Lower lobe of right lung (tissue), 2 donors: ENCODE measurements around the gene C15orf62. TPM values are rescaled to one million over a fixed set of nuclear protein-coding genes. Genes with fewer than 3 reads are reported as not detected.

ENCODE experiments used
- ATAC-seq, 2 donors: fragments of 200-7000 bp; cut with Tn5 transposase; one replicate each; pipeline ENCODE4 v1.9.1; 2020 to 2022; ENCODE audit warnings: mild to moderate bottlenecking in 2 of 2, moderate library complexity in 2 of 2
- DNase-seq: peaks from one replicate; pipeline ENCODE4 v3.0.0-alpha.2; 2020
- H3K27ac ChIP-seq: fragments of 200-600 bp; one replicate; pipeline ENCODE4 v1.8.0; 2022
- H3K27me3 ChIP-seq: fragments of 200-600 bp; one replicate; pipeline ENCODE4 v1.8.0; 2022; ENCODE audit warnings: low read depth
- H3K36me3 ChIP-seq: fragments of 200-600 bp; one replicate; pipeline ENCODE4 v1.8.0; 2022; ENCODE audit warnings: mild to moderate bottlenecking
- H3K4me1 ChIP-seq: fragments of 200-600 bp; one replicate; pipeline ENCODE4 v1.8.0; 2022
- H3K4me3 ChIP-seq: fragments of 200-600 bp; one replicate; pipeline ENCODE4 v1.8.0; 2022; ENCODE audit warnings: mild to moderate bottlenecking
- H3K9me3 ChIP-seq: fragments of 200-600 bp; one replicate; pipeline ENCODE4 v1.8.0; 2022
- intact Hi-C: fragments of 100-400 bp; cut with DNase I; formaldehyde crosslinking; loops from one replicate; pipeline ENCODE4 v1.11.0; 2022
- total RNA-seq: library from RNA; stranded (reverse); fragmentation: NEBNext Ultra II Directional; extraction: Animal tissue kit (Norgen Biotek cat#: 25700); gene quantifications from one replicate; pipeline ENCODE4 v1.2.1, GENCODE V29; 2021
- TF ChIP-seq, protein P1 (sequence below): fragments of 200-600 bp; IDR thresholded peaks from one replicate; pipeline ENCODE4 v1.8.0; 2022; ENCODE audit warnings: antibody characterized with exemption, mild to moderate bottlenecking
- donor health status: DM: no; HTN: yes; CAD: no; lungs with severe emphysema.

The C15orf62 gene
- total RNA-seq, 1 donor from 2014 or later, result 2.4 TPM

DNA sequence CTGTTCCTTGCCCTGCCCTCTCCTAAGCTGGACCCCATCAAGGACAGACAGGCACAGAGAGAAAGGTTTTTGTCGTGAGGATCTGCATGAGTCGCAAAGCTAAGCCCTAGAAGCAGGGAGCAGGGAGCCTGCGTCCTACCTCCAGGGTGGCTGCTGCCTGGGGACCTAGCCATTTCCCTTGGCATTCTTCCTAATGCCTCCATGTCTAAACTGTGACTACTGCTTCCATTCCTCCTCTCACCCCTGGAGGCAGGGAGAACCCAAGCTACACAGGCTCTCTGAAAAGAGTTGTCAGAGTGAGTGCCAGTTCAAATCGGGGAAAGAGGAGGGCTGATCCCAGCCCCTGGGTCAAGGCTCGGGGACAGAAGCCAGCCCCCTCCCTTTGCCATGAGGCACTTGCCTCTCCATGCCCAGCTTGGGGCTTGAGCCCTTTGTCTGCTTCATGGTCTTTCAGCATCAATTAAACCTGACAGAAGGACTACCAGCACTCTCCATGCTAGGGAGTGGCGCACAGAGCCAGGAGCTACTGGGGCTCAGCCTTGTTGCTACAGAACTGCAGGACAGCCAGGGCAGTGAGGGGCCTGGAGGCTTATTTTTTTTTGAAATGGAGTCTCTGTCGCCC, 3.5 kb upstream of the C15orf62 start:
- Histone ChIP-seq H3K4me1 (peaks cover 71% of the 10 kb centered on the region), H3K27ac (no peak overlapping the region)
- intact Hi-C loops, result no loop called here

DNA sequence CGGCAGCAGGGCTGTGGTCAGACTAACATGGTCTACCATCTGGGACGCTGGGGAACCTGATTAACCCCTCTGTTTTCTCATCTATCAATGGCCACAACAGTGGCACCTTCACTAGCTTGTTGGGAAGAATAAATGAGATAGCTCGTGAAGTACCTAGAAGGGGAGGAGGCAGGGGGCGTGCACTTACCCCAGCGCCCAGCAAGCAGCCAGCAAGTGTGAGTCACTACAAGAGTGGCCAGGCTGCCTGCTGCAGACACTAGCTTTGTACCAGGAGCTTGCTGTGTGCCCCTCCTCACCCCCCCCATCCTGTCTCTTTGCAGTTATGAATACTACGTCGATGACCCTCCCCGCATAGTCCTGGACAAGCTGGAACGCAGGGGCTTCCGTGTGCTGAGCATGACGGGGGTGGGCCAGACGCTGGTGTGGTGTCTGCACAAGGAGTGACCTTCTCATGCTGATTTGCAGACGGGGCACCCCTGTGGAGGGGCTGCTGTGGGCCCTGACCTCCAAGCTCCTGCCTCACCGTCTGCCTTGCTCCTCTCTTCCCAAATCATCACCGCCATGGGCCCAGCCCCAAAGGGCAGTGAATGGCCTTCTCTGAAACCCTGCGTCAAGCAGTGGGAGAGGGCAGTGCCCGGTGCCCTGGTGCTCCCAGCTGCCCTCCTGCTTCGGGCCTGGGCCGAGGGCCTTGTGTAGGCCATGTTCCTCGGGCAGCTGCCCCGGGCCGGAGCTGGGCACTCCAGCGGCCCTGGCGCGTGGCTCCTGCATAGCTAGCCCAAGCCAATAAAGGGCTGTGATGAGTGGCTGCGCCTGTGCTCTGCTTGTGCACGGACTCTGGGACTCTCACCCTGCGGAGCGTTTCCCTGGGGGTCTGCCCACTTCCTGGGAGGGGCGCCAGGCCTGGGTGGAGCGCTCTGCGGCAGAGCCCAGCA, 2.6 kb upstream of the C15orf62 start:
- Histone ChIP-seq H3K27me3 (no peaks in the 10 kb centered on the region), H3K9me3 (no peaks in the 10 kb centered on the region), H3K4me1 (peaks cover 71% of the 10 kb centered on the region), H3K4me3 (no peak overlapping the region), H3K27ac (no peak overlapping the region), H3K36me3 (peaks cover 49% of the 10 kb centered on the region)
- TF ChIP-seq, protein P1, sequence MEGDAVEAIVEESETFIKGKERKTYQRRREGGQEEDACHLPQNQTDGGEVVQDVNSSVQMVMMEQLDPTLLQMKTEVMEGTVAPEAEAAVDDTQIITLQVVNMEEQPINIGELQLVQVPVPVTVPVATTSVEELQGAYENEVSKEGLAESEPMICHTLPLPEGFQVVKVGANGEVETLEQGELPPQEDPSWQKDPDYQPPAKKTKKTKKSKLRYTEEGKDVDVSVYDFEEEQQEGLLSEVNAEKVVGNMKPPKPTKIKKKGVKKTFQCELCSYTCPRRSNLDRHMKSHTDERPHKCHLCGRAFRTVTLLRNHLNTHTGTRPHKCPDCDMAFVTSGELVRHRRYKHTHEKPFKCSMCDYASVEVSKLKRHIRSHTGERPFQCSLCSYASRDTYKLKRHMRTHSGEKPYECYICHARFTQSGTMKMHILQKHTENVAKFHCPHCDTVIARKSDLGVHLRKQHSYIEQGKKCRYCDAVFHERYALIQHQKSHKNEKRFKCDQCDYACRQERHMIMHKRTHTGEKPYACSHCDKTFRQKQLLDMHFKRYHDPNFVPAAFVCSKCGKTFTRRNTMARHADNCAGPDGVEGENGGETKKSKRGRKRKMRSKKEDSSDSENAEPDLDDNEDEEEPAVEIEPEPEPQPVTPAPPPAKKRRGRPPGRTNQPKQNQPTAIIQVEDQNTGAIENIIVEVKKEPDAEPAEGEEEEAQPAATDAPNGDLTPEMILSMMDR, result no peak
- intact Hi-C loops, result no loop called here
- DNase-seq, result peak; percentile 39
- ATAC-seq, result no peak

More for the DNA sequence above, 3.5 kb upstream of the C15orf62 start:
- Histone ChIP-seq H3K4me3 (no peak overlapping the region), H3K27me3 (no peaks in the 10 kb centered on the region), H3K36me3 (peaks cover 41% of the 10 kb centered on the region), H3K9me3 (no peaks in the 10 kb centered on the region)
- TF ChIP-seq, protein P1, result no peak
- DNase-seq (peak; percentile 31), ATAC-seq (no peak)

DNA sequence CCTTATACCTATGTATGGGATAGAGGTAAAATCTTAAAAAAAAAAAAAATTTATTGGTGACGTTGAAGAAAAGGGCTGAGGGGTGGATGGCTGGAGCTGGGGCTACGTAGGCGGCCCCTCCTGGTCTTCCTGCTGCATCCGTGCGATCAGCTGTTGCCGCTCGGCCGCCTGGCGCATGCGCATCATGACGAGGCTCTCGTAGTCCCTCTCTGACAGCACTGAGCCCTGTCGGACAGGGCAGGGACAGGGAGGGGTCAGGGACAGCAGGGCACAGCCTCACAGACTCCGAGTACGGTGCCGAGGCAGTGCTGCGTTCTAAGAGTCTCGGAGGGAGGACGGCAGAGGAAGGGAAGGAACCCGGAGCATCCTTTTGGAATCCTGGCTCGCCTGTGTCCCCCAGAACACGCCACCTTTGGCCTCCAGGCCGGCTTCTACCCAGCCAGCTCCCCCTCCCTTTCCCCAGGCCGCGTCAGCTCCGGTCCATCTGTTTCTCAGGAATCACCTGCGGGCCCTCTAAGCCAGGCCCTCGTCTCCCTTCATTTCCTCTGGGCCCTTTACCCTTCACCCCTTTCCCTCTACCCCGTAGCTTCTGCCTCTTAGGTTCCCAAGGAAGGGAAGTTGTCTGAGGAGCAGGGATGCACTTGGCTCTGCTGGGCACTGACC, 1.8 kb upstream of the C15orf62 start:
- TF ChIP-seq, protein P1, result no peak
- no peak for ATAC-seq
- Histone ChIP-seq H3K27me3 (no peaks in the 10 kb centered on the region), H3K4me3 (no peak overlapping the region), H3K27ac (peak overlapping the region; percentile 70), H3K9me3 (no peaks in the 10 kb centered on the region), H3K36me3 (peaks cover 57% of the 10 kb centered on the region), H3K4me1 (peaks cover 65% of the 10 kb centered on the region)
- intact Hi-C loops, result no loop called here
- peak; percentile 30 for DNase-seq

DNA sequence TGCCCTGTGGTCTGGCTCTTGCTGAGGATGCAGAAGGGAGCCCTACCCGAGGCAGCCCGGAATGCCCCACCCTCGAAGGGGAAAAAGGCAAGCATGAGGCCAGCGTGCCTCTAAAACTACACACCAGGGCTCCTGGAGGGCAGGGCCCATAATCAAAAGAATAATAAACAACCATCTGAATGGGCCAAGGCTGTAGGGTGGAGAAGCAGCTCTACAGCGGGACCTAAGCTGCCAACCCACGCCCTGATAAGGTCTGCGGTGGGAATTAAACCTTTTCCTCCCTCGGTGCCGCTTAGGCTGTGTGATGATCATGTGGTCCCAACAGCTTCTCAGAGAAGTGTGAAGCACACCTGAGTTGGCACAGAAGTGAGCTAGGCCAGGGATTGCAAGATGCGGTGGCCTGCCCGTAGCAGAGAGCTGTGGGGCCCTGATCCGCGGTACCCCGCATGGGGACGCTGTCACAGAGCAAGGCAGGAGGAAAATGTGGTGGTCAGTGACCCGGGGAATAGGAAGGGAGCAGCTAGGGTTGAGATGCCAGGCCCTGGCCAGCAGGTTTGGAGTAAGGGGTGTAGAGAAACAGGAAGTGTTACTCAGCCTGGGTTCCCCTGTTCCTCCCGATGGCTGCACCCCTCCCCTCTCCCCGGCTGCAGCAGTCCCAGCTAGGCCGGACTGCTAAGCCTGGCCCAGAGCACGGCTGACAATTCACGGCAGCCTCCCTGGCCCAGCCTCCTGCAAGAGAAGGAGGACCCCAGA, 1.1 kb upstream of the C15orf62 start:
- ATAC-seq (peak in 1 of 2 donors; percentile 0), DNase-seq (peak; percentile 45)
- intact Hi-C loops, result no loop called here
- Histone ChIP-seq H3K9me3 (no peaks in the 10 kb centered on the region), H3K4me3 (no peak overlapping the region), H3K4me1 (peaks cover 58% of the 10 kb centered on the region), H3K27ac (peak overlapping the region; percentile 70), H3K27me3 (no peaks in the 10 kb centered on the region), H3K36me3 (peaks cover 64% of the 10 kb centered on the region)
- TF ChIP-seq, protein P1, result no peak
